ENCODE results near the gene CALHM2.
A peak's percentile ranks its signal among the peaks of the same experiment; 100 is the strongest.
"Not testable (repeated sequence)": the region's sequence is repeated elsewhere in the genome, so short reads cannot be mapped to it uniquely, and the experiment has no call there.

CALHM2 gene, protein sequence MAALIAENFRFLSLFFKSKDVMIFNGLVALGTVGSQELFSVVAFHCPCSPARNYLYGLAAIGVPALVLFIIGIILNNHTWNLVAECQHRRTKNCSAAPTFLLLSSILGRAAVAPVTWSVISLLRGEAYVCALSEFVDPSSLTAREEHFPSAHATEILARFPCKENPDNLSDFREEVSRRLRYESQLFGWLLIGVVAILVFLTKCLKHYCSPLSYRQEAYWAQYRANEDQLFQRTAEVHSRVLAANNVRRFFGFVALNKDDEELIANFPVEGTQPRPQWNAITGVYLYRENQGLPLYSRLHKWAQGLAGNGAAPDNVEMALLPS

DNA sequence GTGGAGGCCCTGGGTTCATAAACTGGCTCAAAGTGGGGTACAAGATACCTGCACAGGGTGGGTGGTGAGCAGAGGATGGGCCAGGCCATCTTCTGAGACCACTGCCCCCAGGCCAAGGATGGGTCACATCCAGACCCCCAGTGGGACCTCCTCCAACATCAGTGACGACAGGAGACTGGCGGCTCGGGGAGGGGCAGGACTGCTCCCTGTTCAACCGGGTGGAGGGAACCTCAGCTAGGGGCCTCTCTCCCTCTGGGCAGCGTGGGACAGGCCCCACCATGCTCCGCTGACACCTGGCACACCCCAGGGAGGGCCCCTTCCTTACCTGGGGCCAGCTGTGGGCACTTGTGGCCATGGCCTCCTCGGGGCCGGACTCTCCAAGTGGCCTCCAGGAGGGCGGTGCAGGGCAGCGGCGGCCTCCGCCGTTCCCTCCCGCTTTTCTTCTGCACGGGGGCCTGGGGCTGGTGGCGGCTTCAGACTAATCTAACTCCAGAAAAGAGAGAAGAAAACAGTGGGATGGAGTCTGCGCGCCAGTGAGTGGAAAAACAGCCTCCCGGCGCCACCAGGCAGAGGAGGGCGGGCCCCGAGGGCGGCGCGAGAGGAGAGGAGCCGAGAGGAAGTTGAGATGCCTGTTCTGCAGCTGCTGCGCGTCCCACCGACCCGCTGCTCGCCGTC lies at the start of gene CALHM2:
TSS of gene CALHM2 (minus strand) at position 540 of the 675 bp plus-strand sequence. CDS start 2,429 bp downstream, outside the sequence.
- peak; percentile 73 for DNase-seq

DNA sequence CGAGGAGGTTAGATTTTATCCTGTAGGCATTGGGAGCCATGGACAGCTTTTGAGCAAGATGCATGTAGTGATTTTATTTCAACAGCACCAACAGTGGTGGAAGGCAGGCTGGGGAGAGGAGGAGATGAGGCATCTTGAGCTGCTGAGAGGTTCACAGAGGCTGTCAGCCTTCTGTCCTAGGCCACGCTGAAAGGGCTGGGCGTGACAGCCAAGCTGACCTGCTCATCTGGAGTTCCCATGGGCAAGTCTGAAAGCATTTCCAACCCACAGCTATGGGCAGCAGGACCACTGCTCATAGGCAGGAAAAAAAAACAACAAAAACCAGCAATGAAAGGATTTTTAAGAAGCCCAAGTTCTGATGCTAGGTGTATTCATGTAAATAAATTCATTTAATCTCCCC lies 49.0 kb upstream of the CALHM2 start:
- DNase-seq = no peak

- DNase-seq = no peak
Observed at GRCh38 chr10:103500481-103500880, 48.3 kb upstream of the CALHM2 start.

DNA sequence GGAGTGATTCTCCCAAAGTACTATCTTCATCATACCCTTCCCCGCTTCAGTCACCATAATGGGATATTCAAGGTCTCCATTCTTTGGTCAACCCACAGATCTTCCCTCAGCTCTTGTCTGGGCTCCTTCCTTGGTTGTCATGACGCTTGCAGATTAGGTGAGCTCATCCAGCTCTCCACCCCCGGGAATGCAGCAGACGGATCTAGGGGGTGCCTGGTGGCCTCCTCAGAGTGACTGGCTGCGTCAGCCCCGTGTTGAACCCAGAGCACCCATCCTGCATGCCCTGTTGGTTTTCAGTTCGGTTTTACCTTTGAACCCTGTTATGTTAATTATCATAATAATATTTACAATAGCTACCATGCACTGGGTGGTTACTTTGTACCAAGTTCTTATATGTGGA lies 47.7 kb upstream of the CALHM2 start:
- no peak for DNase-seq

GRCh38 chr10:103498936-103499638 lies 46.9 kb upstream of the CALHM2 start:
- DNase-seq = peak; percentile 98

DNA sequence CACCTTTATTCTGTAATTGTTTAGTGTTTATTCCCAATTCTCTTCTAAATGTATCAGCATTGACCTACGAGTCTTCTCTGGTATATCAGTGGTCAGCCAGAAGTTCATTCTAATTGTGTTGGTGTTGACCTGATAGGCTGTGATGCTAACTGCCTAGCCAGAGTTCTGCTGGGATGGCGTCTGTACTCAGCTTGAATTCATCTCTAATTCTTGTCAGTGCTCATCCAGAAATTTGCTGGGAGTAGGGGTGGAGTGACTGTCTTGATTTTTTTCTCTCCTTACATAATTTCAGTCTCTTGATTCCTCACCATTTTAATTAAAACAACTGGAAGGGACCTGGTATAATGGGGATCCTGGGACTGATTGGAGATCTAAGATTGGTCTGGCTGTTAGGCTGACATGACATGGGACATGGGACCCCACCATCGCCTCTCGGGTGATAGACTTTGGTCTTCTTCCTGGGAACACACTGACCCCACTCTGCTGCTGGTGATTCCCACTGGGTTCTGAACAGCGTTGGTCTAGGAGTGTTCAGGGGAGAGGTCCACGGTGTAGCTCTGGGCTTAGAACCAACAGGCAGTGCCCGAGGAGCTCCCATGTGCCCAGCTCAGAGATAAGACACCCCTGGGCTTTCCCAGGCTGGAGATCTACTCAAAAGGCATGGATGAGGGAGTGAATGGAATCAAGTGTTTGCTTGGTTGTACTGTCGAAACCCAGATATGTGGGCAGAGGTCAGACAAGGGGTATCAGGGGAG lies 45.2 kb upstream of the CALHM2 start:
- DNase-seq = no peak

GRCh38 chr10:103495321-103495720 lies 43.2 kb upstream of the CALHM2 start:
- no peak for DNase-seq

DNA sequence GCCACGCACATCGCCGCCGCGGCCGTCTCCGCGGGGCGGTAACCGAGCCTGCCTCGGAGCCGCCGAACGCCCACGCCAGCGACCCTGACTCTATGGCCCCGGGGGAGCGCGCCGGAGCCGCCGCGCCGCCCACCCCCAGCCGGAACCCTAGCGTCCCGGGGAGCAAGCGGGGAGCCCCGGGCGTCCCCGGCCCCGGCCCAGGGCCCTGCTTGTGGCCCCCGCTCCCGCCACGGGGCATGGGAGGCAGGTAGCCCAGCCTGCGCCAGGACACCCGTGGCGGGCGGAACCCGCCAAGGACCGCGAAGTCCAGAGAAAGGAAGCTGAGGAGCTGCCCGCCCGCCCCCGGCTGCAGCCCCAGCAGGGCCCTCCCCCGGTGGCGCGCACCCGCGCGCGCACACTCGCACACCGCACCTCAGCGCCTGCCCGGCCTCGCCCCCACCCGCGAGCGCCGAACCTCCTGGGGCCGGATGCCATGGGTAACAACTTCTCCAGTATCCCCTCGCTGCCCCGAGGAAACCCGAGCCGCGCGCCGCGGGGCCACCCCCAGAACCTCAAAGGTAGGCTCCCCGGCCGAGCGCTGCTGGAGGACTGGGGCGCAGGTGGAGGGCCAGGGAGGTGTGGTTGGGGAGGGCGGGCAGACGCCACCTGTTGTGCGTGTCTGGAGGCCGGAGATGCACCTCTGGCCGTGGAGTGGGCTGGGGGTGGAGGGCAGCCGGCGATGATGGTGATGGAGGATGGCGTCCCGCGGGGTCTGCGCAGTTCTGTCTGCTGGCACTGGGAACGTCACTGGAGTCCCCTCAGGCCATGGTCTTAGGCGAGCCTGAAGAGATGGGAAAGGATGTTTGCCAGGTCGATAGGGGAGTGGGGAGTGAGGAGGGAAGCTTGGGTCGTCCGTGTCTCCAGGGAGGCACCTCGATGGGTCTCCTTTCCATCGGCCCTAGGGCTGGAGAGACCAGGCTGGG lies 42.0 kb upstream of the CALHM2 start:
- DNase-seq = no peak

- DNase-seq = peak; percentile 73
Observed at GRCh38 chr10:103493362-103493915, 41.3 kb upstream of the CALHM2 start, which contains the start of gene NEURL1. TSS of gene NEURL1 (plus strand) at chr10:103493705. CDS start at chr10:103494388, 683 bp downstream.

- no peak for DNase-seq
Observed at GRCh38 chr10:103492655-103493261, 40.6 kb upstream of the CALHM2 start.

- DNase-seq = peak; percentile 90
Observed at GRCh38 chr10:103491729-103492364, 39.7 kb upstream of the CALHM2 start.

DNA sequence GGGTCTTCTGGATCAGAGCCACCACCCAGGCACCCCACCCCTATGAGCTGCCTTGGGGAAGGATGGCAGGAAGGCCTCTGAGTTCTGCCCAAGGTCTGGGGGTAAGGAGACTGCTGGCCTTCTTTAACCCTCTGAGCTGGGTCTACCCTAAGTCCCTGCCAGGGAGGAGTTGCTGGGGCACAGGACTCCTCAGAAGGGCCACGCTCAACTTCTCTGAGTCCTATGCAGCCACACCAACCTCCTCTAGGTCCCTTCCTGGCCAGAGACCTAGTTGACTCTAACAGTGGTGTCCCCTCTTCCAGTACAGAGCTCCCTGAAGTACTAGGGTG lies 38.8 kb upstream of the CALHM2 start:
- no peak for DNase-seq

GRCh38 chr10:103487410-103487708 lies 35.2 kb upstream of the CALHM2 start:
- no peak for DNase-seq

DNA sequence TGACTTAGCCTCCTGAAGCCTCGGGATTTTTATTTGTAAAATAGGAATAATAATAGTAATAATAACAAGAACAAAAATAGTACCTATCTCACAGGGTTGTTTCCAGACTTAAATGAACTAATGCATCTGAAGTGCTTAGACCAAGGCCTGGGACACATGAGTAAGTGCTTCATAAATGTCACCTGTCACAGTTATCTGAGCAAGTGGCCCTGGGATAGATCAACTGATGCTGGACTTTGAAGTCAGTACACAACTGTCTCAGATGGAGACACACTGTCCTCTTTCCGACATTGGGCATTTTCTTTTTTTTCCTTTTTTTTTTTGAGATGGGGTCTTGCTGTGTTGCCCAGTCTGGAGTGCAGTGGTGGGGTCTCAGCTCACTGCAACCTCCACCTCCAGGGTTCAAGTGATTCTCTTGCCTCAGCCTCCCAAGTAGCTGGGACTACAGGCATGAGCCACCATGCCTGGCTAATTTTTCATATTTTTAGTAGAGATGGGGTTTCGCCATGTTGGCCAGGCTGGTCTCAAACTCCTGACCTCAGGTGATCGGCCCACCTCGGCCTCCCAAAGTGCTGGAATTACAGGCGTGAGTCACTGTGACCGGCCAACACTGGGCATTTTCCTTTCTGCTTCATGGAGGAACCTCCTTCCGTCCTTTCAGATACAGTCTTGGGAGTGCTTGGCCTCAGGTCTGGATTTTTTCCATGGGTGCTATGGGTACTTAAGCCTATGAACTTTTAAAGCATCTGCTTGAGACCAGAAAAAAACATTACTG lies 34.7 kb upstream of the CALHM2 start:
- not testable (repeated sequence) for DNase-seq

DNA sequence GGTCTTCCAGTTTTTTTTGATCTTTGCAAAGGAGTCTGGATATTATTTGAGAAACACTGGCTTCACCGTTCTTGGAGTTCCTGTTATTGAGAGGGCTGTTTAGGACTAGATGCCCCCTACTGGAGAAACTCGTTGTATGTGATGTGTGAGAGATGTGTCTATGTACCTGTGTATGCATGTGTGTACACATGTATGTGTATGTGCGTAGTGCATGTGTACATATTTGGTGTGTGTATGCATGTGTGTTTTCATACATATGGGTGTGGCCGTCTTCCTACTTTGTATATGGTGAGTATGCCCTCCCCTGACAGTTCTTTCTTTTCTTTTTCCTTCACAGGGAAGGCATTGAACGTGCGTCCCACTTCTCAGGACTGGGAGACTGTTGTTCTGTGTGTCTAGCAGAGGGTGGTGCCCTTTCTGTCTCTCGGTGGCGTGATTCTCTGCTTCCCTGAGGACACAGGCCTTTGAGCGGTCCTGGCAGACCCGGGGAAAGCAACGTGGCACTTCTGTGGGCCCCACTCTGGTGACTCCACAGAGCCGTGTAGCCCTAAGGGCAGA lies 29.9 kb upstream of the CALHM2 start:
- peak; percentile 88 for DNase-seq

- DNase-seq = no peak
Observed at GRCh38 chr10:103480521-103480920, 28.4 kb upstream of the CALHM2 start.

DNA sequence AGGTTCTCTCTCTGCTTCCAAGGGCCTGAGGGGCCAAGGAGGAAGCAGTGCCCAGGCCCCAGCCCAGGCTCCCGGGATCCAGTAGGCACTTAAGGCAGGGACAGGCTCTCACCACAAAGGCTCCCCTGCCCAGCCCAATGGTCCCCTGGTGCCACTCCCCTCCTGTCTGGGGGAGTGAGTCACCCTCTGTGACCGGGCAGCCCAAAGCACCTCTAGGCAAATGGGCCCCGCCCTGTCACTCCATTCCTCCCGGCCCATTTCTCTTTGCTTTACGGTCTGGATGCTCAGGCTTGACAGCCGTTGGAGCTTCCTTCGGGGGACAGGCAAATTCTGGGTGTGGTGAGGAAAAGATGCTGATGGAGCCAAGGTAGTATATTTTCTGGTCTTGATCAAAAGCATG lies 27.0 kb upstream of the CALHM2 start, which contains the start of gene CALHM3:
TSS of gene CALHM3 (minus strand) at position 106 of the 400 bp plus-strand sequence. CDS start 208 bp downstream, outside the sequence.
- no peak for DNase-seq

DNA sequence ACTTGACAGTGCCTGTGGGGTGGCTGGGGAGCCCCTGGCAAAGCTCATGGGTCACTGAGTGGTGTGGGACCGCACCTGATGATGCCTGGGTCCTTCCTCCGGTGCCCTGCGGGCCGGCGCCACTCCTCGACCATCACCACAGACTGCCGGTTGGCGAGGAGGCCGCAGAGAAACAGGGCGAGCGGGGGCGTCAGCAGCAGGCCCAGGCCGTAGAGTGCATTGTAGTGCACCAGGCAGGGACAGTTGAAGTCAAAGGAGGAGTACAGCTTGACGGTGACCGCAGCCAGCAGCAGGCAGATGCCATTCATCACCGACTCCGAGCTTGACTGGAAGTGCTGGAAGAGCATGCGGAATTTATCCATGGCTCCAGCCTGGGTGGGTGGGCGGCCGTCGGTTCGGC lies 26.5 kb upstream of the CALHM2 start:
- no peak for DNase-seq

DNA sequence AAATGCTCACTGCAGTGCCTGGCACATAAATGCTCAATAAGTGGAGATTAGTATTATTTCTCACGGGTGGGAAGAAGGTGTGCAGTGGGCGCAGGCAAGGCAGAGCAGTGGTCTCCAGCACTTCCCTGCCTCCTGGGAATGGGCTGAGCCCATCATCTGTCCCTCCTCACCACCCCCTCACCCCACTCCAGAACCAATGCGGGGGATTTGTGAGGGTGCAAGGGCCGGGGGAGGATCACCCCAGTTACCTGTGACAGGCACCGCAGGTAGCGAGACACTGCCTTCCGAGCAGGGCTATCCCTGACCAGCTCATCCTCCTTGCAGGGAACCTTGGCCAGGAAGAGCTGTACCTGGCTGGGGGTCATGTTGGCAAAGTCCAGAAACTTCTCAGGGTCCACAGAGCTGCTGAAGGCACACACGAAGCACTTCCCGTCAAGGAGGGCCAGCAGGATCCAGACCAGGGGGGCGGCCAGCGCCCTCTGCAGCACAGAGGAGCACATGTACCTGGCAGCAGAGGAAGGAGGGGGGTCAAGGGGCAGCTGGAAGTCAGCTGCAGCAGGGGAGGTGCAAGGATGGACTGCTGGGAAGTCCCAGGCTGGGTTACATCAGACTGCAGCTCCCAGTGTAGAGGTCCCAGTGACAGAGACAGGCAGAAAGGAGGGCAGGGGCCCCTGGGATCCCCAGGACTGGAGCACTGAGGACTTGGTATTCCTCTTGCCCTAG lies 24.0 kb upstream of the CALHM2 start:
- DNase-seq = peak; percentile 75

All from NCI-H510A treated with DMSO at 0.1 percent for 48 hours (cell line).